Anterior cingulate cortex (tissue), 58 donors: ENCODE data around the gene TEP1.
"Not testable (repeated sequence)": the region's sequence is repeated elsewhere in the genome, so short reads cannot be mapped to it uniquely, and the experiment has no call there.

ENCODE experiments used
- DNase-seq, 58 donors: peaks; one replicate each; lab custom pipeline; 2025; lab: John Stamatoyannopoulos, UW

The TEP1 gene

DNA sequence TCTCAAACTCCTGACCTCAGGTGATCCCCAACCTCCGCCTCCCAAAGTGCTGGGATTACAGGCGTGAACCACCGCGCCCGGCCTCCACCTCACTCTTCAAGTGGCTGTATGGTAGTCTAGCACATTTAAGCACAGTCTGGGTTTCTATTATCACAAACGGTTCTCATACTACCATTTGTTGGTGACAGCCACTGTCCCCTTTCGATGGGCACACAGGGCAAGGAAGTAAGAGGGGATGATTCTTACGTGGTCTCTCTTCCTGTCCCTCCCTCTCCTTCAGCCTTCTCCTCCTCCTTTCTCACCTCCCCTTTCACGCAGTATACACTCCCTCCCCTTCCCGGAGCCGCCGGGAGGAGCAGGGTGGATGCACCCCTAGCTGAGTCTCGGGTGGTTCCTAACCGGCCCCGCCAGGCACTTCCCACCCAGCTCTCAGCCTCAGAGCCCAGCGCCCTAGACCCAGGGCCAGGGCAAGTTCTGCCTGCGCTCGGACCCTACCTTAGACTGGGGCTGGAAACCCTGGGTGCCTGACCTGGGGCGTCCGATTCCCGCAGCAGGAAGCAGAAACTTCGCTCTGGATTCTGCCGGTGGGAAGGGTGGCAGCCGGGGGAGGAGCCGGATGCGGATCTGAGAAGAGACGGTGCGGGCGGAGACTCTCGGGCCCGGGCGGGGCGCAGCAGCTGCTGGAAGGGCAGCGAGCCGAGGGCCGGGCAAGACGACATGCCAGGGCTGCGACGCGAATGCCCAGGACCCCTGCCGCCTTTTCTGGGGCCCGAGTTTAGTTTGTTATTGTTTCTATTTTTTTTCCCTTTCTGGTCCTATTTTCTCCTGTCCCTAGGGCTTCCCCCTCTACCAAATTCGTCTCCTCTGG, at the start of gene TEP1:
Gene TEP1 (minus strand): TSS at position 626 of the 868 bp plus-strand sequence. CDS start 5,062 bp downstream, outside the sequence.
- peak in 55 of 58 donors; percentile 21 to 85 (median 64) for DNase-seq

DNA sequence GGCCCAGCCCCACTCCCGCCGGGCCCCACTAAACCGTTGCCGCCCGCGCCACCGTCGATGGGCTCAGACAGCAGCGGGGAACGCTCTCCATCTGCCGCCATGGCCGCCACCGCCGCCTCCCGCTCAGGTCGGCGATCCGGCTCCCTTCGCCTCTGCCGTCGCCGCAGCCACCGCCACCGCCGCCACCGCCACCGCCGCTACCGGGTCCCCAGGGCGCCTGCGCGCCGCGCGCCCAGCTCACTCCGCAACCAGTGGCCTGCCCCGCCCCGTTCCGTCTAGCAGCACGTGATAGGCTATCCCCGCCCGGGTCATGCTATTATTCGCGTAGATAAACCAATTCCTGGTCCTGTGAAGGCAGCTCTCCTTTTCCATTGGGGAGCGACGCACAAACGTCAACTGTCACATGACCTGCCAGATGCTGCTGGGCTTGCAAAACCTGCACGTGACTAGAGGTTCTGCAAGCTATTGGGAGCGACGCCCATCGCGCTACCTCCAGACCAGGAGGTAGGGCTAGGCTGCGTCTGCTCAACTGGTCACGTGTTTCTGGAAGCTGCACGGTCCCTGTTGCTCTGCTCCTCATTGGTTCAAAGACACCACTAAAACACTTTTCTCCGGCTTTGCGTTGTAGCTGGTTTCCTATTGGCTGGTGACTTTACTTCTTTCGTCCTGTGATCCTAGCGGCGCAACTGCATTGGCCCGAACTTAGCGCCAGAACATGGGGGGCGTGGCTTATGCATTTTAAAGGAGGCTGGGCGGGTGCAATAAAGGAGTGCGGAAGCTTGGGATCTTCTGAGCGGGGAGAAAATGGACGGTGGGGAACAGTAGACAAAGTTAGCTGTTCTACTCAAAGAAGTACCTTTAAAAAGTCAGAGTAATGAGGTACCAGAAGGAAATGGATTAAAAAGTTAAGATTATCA, 48.2 kb upstream of the TEP1 start, which contains the start of gene PIP4P1:
Gene PIP4P1 (minus strand): TSS at position 210 of the 917 bp plus-strand sequence. CDS start 109 bp downstream, at position 101.
- DNase-seq: peak; percentile 93 to 100 (median 99)

DNA sequence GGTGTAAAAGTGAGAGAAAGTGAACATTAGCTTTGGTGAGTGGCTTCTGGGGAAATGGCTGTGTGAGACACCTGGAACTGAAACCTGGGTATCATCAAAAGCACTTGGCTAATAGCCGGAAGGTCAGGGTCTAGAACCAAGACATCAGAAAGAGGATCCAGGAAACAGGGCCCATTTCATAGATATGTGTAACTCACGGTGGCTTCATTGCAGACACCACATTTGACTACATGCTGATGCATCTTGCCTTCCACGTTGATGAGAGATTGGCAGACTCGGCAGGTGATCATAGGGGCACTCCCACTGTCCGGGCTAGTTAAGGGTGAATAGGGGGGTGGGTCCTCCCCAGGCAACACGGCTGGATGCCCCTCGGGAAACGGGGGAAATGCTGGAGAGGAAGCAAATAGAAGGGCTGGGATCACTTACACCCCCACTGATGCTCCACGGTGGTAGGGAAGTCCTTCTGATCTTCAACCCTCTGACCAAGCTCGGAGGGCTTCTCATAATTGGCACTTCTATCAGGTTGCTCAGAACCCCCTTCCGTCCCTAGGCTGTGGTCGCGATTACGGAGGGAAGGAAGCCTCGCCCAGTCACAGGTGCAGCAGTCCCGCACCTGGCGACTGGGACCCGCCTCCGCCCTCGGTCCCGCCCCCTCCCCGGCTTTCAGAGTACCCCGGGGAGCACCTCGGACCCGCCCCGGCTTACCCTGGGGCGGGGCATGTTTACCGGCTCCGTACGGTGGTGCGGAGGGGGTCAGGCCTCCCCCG, 47.3 kb upstream of the TEP1 start:
- peak in 2 of 58 donors; percentile 48 to 54 for DNase-seq

DNA sequence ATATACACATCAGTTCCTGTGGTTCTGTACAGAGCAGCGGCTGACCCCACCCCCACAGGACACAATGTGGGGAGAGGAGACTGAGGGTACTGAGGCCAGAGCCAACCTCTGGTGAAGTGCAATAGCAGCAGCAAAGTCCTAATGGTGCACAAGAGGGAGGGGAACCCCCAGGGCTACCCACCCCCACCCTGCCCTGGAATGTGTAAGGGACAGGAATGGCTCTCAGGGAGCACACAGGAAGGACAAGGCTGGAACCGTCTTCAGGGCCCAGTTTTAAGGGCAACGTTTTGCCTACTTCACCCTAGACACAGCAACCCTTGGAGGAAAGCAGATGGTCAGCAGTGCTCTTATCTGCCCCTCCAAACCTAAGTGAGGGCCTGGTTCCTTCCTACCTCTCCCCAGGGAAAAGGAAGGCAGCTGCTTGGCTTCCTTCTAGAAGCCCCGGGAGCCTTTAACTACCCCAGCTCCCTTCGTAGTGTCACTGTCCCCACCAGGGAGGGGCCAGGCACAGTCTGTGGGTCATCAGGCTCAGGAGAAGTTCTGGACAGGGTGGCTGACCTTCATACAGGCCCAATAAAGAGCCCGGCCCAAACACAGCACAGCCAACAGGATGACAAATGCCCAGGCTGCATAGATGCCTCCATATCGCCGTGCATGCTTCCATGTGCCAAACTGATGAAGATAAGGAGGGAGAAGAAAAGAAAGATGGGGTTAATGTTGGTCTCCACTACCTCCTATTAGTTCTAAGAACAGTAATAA, 44.9 kb upstream of the TEP1 start:
- DNase-seq: no peak

DNA sequence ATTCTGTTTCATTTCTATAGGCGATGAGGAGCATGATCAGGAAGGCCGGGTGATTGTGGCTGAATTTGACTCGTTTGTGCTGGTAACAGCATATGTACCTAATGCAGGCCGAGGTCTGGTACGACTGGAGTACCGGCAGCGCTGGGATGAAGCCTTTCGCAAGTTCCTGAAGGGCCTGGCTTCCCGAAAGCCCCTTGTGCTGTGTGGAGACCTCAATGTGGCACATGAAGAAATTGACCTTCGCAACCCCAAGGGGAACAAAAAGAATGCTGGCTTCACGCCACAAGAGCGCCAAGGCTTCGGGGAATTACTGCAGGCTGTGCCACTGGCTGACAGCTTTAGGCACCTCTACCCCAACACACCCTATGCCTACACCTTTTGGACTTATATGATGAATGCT, 43.7 kb upstream of the TEP1 start:
- peak in 2 of 58 donors; percentile 2 to 9 for DNase-seq

DNA sequence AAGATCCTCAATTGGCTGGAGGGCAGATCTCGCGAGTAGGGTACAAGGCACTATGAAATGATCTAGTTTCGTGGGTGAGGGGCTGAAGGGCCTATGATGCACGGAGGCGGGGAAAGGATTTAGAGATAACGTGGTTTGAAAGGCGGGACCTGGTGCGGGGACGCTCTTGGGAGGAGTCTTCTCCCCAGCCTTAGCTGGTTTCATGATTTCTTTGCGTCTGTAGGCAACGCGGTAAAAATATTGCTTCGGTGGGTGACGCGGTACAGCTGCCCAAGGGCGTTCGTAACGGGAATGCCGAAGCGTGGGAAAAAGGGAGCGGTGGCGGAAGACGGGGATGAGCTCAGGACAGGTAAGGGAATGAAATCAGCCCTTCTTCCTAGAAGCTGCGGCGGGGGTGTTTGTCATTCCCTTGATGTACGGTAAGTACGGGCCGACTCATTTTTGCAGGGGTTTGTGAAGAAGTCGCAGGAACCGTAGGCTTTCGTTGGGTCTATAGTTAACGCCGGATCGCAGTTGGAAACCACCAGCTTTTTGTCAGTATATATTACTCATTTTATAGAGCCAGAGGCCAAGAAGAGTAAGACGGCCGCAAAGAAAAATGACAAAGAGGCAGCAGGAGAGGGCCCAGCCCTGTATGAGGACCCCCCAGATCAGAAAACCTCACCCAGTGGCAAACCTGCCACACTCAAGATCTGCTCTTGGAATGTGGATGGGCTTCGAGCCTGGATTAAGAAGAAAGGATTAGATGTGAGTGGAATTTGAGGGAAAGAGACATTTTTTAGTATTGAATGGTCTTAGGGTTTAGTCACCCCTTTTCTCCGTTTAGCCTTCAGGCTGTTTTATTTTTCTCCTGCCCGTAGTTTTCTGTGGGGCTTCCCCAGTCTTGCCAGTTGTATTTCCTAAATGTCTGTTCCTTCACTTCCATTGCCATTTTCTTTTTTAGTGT, 42.3 kb upstream of the TEP1 start:
- peak in 17 of 58 donors; percentile 23 to 87 (median 72) for DNase-seq

DNA sequence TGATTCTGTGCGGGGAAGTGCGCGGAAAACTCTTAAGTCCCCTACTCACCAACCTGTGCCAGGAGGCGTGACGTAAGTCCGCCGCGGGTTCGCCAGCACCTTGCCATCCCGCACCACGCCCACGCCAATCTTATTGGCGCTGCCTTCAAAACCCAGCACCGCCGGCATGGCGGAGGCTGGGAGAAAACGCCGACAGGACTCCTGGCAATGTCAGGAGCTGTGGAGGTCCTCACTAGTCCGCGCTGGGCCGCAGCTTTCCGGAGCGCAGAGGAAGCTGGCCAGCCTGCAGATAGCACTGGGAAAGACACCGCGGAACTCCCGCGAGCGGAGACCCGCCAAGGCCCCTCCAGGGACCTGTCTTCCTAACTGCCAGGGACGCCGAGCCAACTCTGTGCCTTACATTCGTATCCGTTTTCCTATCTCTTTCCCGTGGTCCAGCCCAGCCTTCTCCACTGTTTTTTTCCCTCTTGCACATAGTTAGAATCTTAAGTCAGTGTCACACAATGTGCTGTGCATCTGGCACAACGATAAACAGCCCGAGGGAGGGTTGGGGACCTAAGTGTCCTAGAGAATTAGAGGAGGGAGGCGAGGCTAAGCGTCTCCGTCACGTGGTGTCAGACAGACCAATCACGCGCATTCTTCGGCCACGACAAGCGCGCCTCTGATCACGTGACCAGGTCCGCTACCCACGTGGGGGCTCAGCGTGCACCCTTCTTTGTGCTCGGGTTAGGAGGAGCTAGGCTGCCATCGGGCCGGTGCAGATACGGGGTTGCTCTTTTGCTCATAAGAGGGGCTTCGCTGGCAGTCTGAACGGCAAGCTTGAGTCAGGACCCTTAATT, 41.4 kb upstream of the TEP1 start, which contains the start of the genes APEX1 and OSGEP:
Gene APEX1 (plus strand): TSS at position 711 of the 839 bp plus-strand sequence. CDS start 420 bp downstream, outside the sequence.
Gene OSGEP (minus strand): TSS at position 297 of the 839 bp plus-strand sequence. CDS start 129 bp downstream, at position 168.
- DNase-seq: peak; percentile 88 to 99 (median 97)

DNA sequence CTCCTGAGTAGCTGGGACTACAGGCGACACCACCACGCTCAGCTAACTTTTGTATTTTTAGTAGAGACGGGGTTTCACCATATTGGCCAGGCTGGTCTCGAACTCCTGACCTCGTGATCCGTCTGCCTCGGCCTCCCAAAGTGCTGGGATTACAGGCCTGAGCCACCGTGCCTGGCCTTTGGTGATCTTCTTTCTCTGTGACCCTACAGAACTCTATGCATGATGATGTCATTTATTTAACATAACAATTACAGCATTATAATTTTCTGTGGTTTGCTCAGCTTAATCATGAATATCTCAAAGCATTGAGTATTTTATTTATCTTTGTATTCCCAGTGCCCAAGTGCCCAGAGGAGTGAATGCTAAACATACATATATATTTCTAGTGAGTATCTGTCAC, 39.5 kb upstream of the TEP1 start:
- DNase-seq: not testable (repeated sequence)

DNA sequence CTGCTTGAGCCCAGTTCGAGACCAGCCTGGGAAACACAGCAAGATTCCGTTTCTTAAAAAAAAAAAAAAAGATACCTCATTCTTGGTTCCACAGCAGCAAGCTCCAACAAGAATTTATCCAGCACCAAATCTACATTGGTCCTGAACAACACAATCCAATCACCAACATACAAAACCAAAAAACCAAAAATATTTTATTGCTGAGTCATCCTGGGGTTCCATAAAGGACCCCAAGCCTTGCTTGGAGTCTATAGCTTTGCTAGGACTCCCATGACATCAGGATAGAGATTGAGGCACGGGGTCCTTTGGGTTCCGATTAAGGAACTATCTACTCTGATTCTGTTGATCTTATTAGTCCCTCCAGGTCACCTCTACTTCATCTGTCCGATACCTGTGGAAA, 33.6 kb upstream of the TEP1 start:
- no peak for DNase-seq

DNA sequence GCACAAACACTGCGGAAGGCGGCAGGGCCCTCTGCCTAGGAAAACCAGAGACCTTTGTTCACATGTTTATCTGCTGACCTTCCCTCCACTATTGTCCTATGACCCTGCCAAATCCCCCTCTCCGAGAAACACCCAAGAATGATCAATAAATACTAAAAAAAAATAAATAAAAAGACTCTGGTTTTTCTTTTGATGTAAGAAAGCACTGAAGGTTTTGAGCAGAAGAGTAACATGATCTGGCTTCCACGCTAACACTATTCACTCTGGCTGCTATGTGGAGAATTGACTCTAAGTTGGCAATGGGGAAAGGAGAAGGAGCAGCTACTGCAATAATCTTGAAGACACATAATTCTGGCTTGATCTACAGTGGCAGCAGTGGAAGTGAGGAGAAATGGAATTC, 30.3 kb upstream of the TEP1 start:
- not testable (repeated sequence) for DNase-seq

DNA sequence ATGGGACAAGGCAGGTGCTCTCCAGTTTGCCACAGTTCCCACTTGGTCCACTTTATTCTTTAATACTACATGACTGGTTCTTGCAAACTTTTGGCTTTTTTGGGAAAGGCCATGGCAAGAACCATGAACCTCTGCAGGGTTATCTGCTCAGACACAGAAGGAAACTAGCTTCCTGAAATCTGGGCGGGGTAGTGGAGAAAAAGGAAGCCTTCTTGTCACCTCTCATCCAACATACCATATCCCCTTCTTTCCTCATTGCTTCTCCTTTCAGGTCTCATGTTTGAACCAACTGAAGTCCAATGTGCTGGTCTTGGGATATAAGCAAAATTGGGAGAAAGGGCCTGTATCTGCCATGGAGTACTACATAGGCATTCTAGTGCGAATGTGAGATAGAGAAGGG, 28.2 kb upstream of the TEP1 start:
- no peak for DNase-seq

DNA sequence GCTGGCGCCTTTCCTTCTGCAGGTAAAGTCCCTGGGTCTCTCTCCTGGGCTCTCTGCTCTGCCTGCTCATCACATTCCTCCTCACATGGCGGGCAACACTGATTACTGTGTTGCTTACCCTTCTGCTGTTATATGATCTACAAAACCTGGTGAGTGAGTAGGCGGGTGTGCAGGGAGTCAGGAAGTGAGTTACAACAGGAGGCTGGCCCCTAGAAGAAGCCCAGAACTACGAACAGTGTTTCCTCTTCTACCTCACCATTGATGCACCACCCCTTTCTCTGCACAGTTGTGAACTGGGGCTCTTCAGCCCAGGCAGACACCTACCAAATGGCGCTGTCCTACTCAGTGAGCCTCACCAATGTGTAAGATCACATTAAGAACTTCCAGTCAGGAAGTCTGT, 27.6 kb upstream of the TEP1 start:
- no peak for DNase-seq

DNA sequence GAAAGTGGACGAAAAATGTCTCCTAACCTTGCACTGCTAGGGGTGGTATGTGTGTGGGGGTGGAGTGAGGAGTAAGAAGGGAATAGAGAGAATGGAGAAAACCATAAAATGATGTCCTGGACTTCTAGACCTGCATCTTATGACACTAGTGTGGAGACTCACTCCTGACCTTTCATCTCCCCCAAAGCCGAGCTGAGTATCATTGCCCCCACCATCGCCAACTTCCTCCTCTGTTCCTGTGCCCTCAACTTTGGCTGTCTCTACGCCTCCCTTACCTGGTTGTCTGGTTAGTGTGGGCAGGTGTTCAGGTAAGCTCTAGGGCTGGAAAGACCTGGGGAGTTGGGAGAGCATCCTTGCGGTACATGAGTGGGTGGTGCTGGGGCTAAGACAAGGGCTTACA, 27.2 kb upstream of the TEP1 start:
- DNase-seq: no peak

DNA sequence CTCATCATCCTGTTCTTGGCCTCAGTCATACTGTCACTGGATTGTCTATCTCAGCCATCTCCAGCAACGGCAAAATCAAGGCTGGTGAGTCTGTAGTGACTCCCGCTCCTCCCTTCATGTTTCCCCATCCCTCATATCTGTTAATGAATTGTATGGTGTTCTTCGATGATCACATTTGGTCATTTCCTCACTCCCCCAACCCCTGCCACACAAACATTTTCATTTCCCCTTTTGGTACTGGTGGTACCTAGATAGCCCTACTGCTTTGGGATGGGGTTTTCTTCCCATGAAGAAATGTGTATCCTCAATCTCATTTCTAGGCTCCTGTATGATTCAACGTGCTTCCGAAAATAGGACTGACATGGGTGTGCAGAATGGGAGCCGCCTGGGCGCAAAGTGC, 25.4 kb upstream of the TEP1 start:
- no peak for DNase-seq

DNA sequence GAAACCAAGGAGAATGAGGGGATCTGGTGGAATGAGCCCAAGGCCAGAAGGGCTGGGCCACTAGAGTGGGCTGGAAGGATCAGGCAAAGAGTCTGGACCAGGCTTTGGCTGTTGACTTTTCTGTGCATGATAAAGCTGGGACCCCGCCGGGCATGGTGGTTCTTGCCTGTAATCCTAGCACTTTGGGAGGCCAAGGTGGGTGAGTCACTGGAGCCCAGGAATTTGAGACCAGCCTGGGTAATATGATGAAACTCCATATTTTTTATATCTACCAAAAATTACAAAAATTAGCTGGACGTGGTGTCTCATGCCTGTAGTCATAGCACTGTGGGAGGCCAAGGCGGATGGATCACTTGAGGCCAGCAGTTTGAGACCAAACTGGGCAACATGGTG, 23.1 kb upstream of the TEP1 start:
- no peak for DNase-seq

DNA sequence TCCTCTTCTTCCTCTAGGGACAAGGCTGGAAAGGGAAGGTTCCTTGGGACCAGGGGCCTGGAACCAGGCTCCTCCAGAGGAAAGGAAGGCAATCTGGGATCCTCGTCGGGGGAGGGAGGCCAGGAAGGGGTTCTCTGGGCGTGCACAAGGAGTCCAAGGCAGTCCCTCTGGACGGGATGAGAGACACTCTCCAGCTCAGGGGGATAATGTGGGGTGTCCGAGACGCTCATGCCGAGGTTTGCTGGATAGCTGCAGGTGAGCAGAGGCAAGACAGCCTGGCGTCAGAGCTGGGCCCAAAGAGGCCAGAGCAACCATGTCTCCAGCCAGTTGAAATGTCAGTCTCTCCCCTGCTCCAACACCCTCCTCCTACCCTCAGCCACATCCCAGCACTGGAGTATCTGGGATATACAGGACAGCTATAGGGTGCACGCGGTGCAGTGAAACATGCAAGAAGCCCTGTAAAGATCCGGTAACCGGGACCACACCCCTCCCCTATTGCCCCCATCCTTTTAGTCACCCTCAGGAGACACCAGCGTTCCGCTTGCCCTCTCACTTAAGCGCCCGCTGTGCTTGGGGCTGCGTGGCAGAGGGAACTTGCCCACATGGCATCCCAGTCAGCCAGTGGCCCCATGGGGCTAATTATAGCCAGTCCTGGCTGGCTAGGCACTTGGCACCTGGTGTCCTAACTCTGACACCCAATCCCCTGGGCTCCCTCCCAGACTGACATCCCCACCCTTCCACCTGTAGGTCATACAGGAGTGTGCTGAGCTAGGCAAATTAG, 22.5 kb upstream of the TEP1 start, which contains the start of gene KLHL33:
Gene KLHL33 (minus strand): TSS at position 585 of the 781 bp plus-strand sequence. CDS start 355 bp downstream, at position 230.
- DNase-seq: no peak
